Measurements from ENCODE around the gene GPR6. TPM values are rescaled to one million over a fixed set of nuclear protein-coding genes. Genes with fewer than 3 reads are reported as not detected.

Gene GPR6
- total and polyA plus RNA-seq, 2 donors: 0.05 TPM; not detected in 1

- Histone ChIP-seq H3K4me1 (ENCODE audit: control insufficient read depth in 2 of 2, insufficient read depth in 2 of 2, low read length in 2 of 2) (no peaks in the 10 kb centered on the region), H3K4me3 (ENCODE audit: low read length in 2 of 2) (no peak overlapping the region), H3K27ac (ENCODE audit: low read depth in 1 of 2, low read length in 1 of 2) (no peak overlapping the region), H3K36me3 (ENCODE audit: control insufficient read depth in 2 of 2, insufficient read depth in 2 of 2, low read length in 1 of 2) (no peaks in the 10 kb centered on the region), H3K27me3 (ENCODE audit: control insufficient read depth in 2 of 2, insufficient read depth in 1 of 2, low read length in 1 of 2) (peaks cover 0 to 2% of the 10 kb centered on the region in 2 donors), H3K9me3 (ENCODE audit: control insufficient read depth in 2 of 2, insufficient read depth in 1 of 2, low read length in 1 of 2) (no peaks in the 10 kb centered on the region)
- 94% methylated on average over 1 of the region's 1 CpG for WGBS
- no peak for DNase-seq (ENCODE audit: low read depth in 6 of 9, low spot score in 9 of 9)
These were observed 9.1 kb downstream of the GPR6 start for GRCh38 chr6:109987196-109987595.

GRCh38 chr6:109991201-109992101 lies 13.3 kb downstream of the GPR6 start:
- H3K27ac ChIP-seq (ENCODE audit: low read depth in 1 of 2, low read length in 1 of 2): no peak overlapping the region

GRCh38 chr6:109998159-109998785 lies 20.2 kb downstream of the GPR6 start:
- Histone ChIP-seq H3K9me3 (ENCODE audit: control insufficient read depth in 2 of 2, insufficient read depth in 1 of 2, low read length in 1 of 2) (no peaks in the 10 kb centered on the region), H3K27me3 (ENCODE audit: control insufficient read depth in 2 of 2, insufficient read depth in 1 of 2, low read length in 1 of 2) (peaks cover 0 to 3% of the 10 kb centered on the region in 2 donors), H3K4me1 (ENCODE audit: control insufficient read depth in 2 of 2, insufficient read depth in 2 of 2, low read length in 2 of 2) (no peaks in the 10 kb centered on the region), H3K36me3 (ENCODE audit: control insufficient read depth in 2 of 2, insufficient read depth in 2 of 2, low read length in 1 of 2) (no peaks in the 10 kb centered on the region), H3K4me3 (ENCODE audit: low read length in 2 of 2) (no peak overlapping the region), H3K27ac (ENCODE audit: low read depth in 1 of 2, low read length in 1 of 2) (no peak overlapping the region)
- no peak for DNase-seq (ENCODE audit: low read depth in 6 of 9, low spot score in 9 of 9)
- WGBS: 58% methylated on average over 3 of the region's 3 CpGs

More at GRCh38 chr6:109991201-109992101, 13.3 kb downstream of the GPR6 start:
- H3K36me3 ChIP-seq (ENCODE audit: control insufficient read depth in 2 of 2, insufficient read depth in 2 of 2, low read length in 1 of 2): no peaks in the 10 kb centered on the region
- H3K27me3 ChIP-seq (ENCODE audit: control insufficient read depth in 2 of 2, insufficient read depth in 1 of 2, low read length in 1 of 2): peaks cover 0 to 3% of the 10 kb centered on the region in 2 donors
- H3K9me3 ChIP-seq (ENCODE audit: control insufficient read depth in 2 of 2, insufficient read depth in 1 of 2, low read length in 1 of 2): no peaks in the 10 kb centered on the region
- no peak for DNase-seq (ENCODE audit: low read depth in 6 of 9, low spot score in 9 of 9)
- no peaks in the 10 kb centered on the region for H3K4me1 ChIP-seq (ENCODE audit: control insufficient read depth in 2 of 2, insufficient read depth in 2 of 2, low read length in 2 of 2)
- H3K4me3 ChIP-seq (ENCODE audit: low read length in 2 of 2): no peak overlapping the region
- 96% methylated on average over 4 of the region's 4 CpGs for WGBS

GRCh38 chr6:109999740-110000139 lies 21.6 kb downstream of the GPR6 start:
- H3K27ac ChIP-seq (ENCODE audit: low read depth in 1 of 2, low read length in 1 of 2): no peak overlapping the region
- no peaks in the 10 kb centered on the region for H3K9me3 ChIP-seq (ENCODE audit: control insufficient read depth in 2 of 2, insufficient read depth in 1 of 2, low read length in 1 of 2)
- WGBS: 94% methylated on average over 3 of the region's 3 CpGs
- DNase-seq (ENCODE audit: low read depth in 6 of 9, low spot score in 9 of 9): no peak
- no peaks in the 10 kb centered on the region for H3K27me3 ChIP-seq (ENCODE audit: control insufficient read depth in 2 of 2, insufficient read depth in 1 of 2, low read length in 1 of 2)
- H3K4me1 ChIP-seq (ENCODE audit: control insufficient read depth in 2 of 2, insufficient read depth in 2 of 2, low read length in 2 of 2): no peaks in the 10 kb centered on the region
- no peak overlapping the region for H3K4me3 ChIP-seq (ENCODE audit: low read length in 2 of 2)
- no peaks in the 10 kb centered on the region for H3K36me3 ChIP-seq (ENCODE audit: control insufficient read depth in 2 of 2, insufficient read depth in 2 of 2, low read length in 1 of 2)

- Histone ChIP-seq H3K4me3 (ENCODE audit: low read length in 2 of 2) (no peak overlapping the region), H3K9me3 (ENCODE audit: control insufficient read depth in 2 of 2, insufficient read depth in 1 of 2, low read length in 1 of 2) (no peaks in the 10 kb centered on the region), H3K27ac (ENCODE audit: low read depth in 1 of 2, low read length in 1 of 2) (no peak overlapping the region), H3K4me1 (ENCODE audit: control insufficient read depth in 2 of 2, insufficient read depth in 2 of 2, low read length in 2 of 2) (no peaks in the 10 kb centered on the region), H3K36me3 (ENCODE audit: control insufficient read depth in 2 of 2, insufficient read depth in 2 of 2, low read length in 1 of 2) (no peaks in the 10 kb centered on the region), H3K27me3 (ENCODE audit: control insufficient read depth in 2 of 2, insufficient read depth in 1 of 2, low read length in 1 of 2) (no peaks in the 10 kb centered on the region)
- no peak for DNase-seq (ENCODE audit: low read depth in 6 of 9, low spot score in 9 of 9)
- WGBS: 92% methylated on average over 5 of the region's 5 CpGs
These were observed 24.6 kb downstream of the GPR6 start for GRCh38 chr6:110002676-110003075.

GRCh38 chr6:110013386-110013785 lies 35.3 kb downstream of the GPR6 start:
- WGBS: 90% methylated on average over 6 of the region's 6 CpGs

GRCh38 chr6:110015206-110015605 lies 37.1 kb downstream of the GPR6 start:
- Histone ChIP-seq H3K9me3 (ENCODE audit: control insufficient read depth in 2 of 2, insufficient read depth in 1 of 2, low read length in 1 of 2) (no peaks in the 10 kb centered on the region), H3K4me1 (ENCODE audit: control insufficient read depth in 2 of 2, insufficient read depth in 2 of 2, low read length in 2 of 2) (no peaks in the 10 kb centered on the region), H3K27ac (ENCODE audit: low read depth in 1 of 2, low read length in 1 of 2) (no peak overlapping the region), H3K36me3 (ENCODE audit: control insufficient read depth in 2 of 2, insufficient read depth in 2 of 2, low read length in 1 of 2) (no peaks in the 10 kb centered on the region), H3K4me3 (ENCODE audit: low read length in 2 of 2) (no peak overlapping the region), H3K27me3 (ENCODE audit: control insufficient read depth in 2 of 2, insufficient read depth in 1 of 2, low read length in 1 of 2) (no peaks in the 10 kb centered on the region)
- DNase-seq (ENCODE audit: low read depth in 6 of 9, low spot score in 9 of 9): no peak
- WGBS: 97% methylated on average over 9 of the region's 9 CpGs

More at GRCh38 chr6:110013386-110013785, 35.3 kb downstream of the GPR6 start:
- DNase-seq (ENCODE audit: low read depth in 6 of 9, low spot score in 9 of 9): peak in 1 of 9 donors; percentile 15
- no peaks in the 10 kb centered on the region for H3K27me3 ChIP-seq (ENCODE audit: control insufficient read depth in 2 of 2, insufficient read depth in 1 of 2, low read length in 1 of 2)
- no peak overlapping the region for H3K27ac ChIP-seq (ENCODE audit: low read depth in 1 of 2, low read length in 1 of 2)
- no peaks in the 10 kb centered on the region for H3K4me1 ChIP-seq (ENCODE audit: control insufficient read depth in 2 of 2, insufficient read depth in 2 of 2, low read length in 2 of 2)
- no peaks in the 10 kb centered on the region for H3K9me3 ChIP-seq (ENCODE audit: control insufficient read depth in 2 of 2, insufficient read depth in 1 of 2, low read length in 1 of 2)
- no peak overlapping the region for H3K4me3 ChIP-seq (ENCODE audit: low read length in 2 of 2)
- H3K36me3 ChIP-seq (ENCODE audit: control insufficient read depth in 2 of 2, insufficient read depth in 2 of 2, low read length in 1 of 2): no peaks in the 10 kb centered on the region

GRCh38 chr6:110017306-110017705 lies 39.2 kb downstream of the GPR6 start:
- H3K27ac ChIP-seq (ENCODE audit: low read depth in 1 of 2, low read length in 1 of 2): no peak overlapping the region
- H3K4me1 ChIP-seq (ENCODE audit: control insufficient read depth in 2 of 2, insufficient read depth in 2 of 2, low read length in 2 of 2): peaks cover 0 to 3% of the 10 kb centered on the region in 2 donors
- H3K27me3 ChIP-seq (ENCODE audit: control insufficient read depth in 2 of 2, insufficient read depth in 1 of 2, low read length in 1 of 2): no peaks in the 10 kb centered on the region
- 93% methylated on average over 6 of the region's 6 CpGs for WGBS
- H3K36me3 ChIP-seq (ENCODE audit: control insufficient read depth in 2 of 2, insufficient read depth in 2 of 2, low read length in 1 of 2): no peaks in the 10 kb centered on the region
- DNase-seq (ENCODE audit: low read depth in 6 of 9, low spot score in 9 of 9): no peak
- no peak overlapping the region for H3K4me3 ChIP-seq (ENCODE audit: low read length in 2 of 2)
- no peaks in the 10 kb centered on the region for H3K9me3 ChIP-seq (ENCODE audit: control insufficient read depth in 2 of 2, insufficient read depth in 1 of 2, low read length in 1 of 2)

- peaks cover 0 to 3% of the 10 kb centered on the region in 2 donors for H3K4me1 ChIP-seq (ENCODE audit: control insufficient read depth in 2 of 2, insufficient read depth in 2 of 2, low read length in 2 of 2)
- no peak for DNase-seq (ENCODE audit: low read depth in 6 of 9, low spot score in 9 of 9)
- H3K4me3 ChIP-seq (ENCODE audit: low read length in 2 of 2): no peak overlapping the region
- H3K27ac ChIP-seq (ENCODE audit: low read depth in 1 of 2, low read length in 1 of 2): no peak overlapping the region
- H3K27me3 ChIP-seq (ENCODE audit: control insufficient read depth in 2 of 2, insufficient read depth in 1 of 2, low read length in 1 of 2): no peaks in the 10 kb centered on the region
- no peaks in the 10 kb centered on the region for H3K36me3 ChIP-seq (ENCODE audit: control insufficient read depth in 2 of 2, insufficient read depth in 2 of 2, low read length in 1 of 2)
- H3K9me3 ChIP-seq (ENCODE audit: control insufficient read depth in 2 of 2, insufficient read depth in 1 of 2, low read length in 1 of 2): no peaks in the 10 kb centered on the region
- 97% methylated on average over 7 of the region's 7 CpGs for WGBS
These were observed 39.8 kb downstream of the GPR6 start for GRCh38 chr6:110017946-110018345.

Measured in thymus (tissue), 11 donors.